GM12891 (cell line): ENCODE data around the gene DSC2. TPM values are rescaled to one million over a fixed set of nuclear protein-coding genes. Genes with fewer than 3 reads are reported as not detected.
"Not testable (repeated sequence)": the region's sequence is repeated elsewhere in the genome, so short reads cannot be mapped to it uniquely, and the experiment has no call there.

Experiments used
- DNase-seq: peaks from one replicate; pipeline ENCODE4 v3.0.0; 2011; ENCODE audit warnings: low spot score; ENCODE audit not compliant: insufficient read length
- FAIRE-seq: peaks from 2 replicates; lab custom pipeline; 2011; peaks lifted over from hg19 to GRCh38; lab: Jason Lieb, UNC
- PAX5 ChIP-seq: IDR thresholded peaks from 2 replicates; pipeline ENCODE4 v1.6.1; 2011; ENCODE audit warnings: low read length, moderate library complexity, mild to moderate bottlenecking; ENCODE audit not compliant: insufficient read depth, severe bottlenecking
- POLR2A ChIP-seq: IDR thresholded peaks from 2 replicates; pipeline ENCODE4 v1.6.1; 2011; ENCODE audit warnings: low read depth, low read length, control low read depth
- POLR2AphosphoS5 ChIP-seq: IDR thresholded peaks from 2 replicates; pipeline ENCODE4 v1.6.1; 2011; ENCODE audit warnings: low read depth, low read length, control low read depth
- POU2F2 ChIP-seq: IDR thresholded peaks from 2 replicates; pipeline ENCODE4 v1.6.1; 2011; ENCODE audit warnings: low read depth, mild to moderate bottlenecking, control low read depth, low read length, moderate library complexity
- SPI1 ChIP-seq: IDR thresholded peaks from 2 replicates; pipeline ENCODE4 v1.6.1; 2011; ENCODE audit warnings: low read depth, low read length, control low read depth
- TAF1 ChIP-seq: IDR thresholded peaks from 2 replicates; pipeline ENCODE4 v1.6.1; 2011; ENCODE audit warnings: low read depth, low read length, control low read depth
- polyA plus RNA-seq: library from polyadenylated mRNA; unstranded; fragments of >200 nt; gene quantifications from one replicate; pipeline ENCODE4 v1.2.1, GENCODE V29; 2012; ENCODE audit warnings: low read depth, missing spikeins, inconsistent platforms; ENCODE audit not compliant: missing spikeins

DSC2 gene
- 2.9 TPM for polyA plus RNA-seq

DNA sequence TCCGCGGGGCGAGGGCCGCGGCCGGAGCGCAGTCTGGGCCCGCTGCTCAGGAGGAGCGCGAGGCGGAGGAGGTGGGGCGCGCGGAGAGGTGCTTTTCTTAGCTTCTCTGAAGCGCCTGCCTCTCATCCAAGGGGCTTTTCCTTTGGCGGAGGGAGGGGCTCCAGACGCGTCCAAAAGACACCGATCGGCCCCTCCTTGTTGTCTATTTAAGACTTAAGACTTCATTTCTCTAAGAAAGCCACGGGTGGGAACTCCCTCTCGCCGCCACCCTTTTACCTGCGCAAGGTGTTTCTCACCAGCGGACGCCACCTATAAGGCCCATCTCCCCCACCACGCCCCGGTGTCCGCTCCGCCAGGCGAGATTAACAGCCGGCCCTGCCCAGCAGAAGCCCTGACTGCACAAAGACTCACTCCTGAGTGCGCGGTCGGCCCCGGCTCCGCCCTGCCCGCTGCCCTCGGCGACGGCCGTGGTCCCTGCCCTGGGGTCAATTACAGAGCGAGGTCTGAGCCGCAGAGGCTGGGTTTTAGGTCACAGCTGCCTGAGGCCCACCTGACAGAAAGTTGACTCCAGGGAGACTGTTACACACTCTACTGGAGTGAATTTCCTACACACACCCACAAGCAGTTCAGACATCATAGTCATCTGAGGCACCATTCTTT lies at the start of gene DSC2:
Gene DSC2, minus strand, starts transcription at position 397 of the 660 bp plus-strand sequence. CDS start 450 bp downstream, outside the sequence.
- DNase-seq = peak; percentile 16
- FAIRE-seq = no peak
- TF ChIP-seq POLR2AphosphoS5 = no peak
- TF ChIP-seq POU2F2 = no peak
- TF ChIP-seq POLR2A = no peak
- no peak for TF ChIP-seq SPI1
- TF ChIP-seq TAF1 = no peak
- TF ChIP-seq PAX5 = no peak

DNA sequence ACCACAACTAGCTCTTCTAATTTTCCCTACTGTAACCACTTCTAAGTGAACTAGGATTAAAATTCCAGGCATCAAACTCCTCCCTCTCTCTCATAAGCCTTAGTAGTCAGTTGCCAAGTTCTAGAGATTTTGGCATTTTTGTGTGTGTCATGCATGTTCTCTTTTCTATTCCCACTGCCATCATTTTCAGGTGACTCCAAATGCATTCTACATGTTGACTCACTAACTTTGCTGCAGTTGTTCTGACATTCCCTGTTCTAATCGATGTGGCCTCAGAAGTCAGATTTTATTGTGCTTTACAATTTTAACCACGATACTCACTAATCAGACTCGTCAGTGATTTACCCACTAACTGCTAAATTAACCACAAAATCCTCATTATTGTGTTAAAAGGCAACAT lies 47.1 kb upstream of the DSC2 start:
- DNase-seq = no peak
- TF ChIP-seq POU2F2 (no peak), POLR2AphosphoS5 (no peak), POLR2A (no peak), TAF1 (no peak), PAX5 (no peak), SPI1 (no peak)
- no peak for FAIRE-seq

DNA sequence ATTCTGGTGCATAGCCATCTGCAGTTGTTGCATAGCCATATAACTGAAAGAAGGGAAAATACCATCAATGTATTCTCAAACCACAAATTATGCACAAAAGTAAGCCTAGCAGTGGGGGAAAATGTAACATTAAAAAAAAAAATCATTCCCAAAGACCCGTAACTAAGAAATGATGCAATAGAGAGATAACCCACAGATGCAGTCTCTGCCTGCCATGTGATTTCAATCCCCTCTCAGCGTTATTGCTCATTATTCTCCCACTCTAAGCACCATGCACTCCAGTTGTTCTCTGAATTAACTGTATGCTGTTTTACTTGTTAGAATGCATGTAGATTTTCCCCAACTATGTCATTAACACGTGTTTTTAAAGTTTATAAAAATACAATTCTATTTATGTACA lies 46.4 kb upstream of the DSC2 start:
- no peak for FAIRE-seq
- no peak for DNase-seq
- TF ChIP-seq SPI1 = no peak
- TF ChIP-seq POU2F2 = no peak
- TF ChIP-seq PAX5 = no peak
- no peak for TF ChIP-seq TAF1
- TF ChIP-seq POLR2AphosphoS5 = no peak
- no peak for TF ChIP-seq POLR2A

DNA sequence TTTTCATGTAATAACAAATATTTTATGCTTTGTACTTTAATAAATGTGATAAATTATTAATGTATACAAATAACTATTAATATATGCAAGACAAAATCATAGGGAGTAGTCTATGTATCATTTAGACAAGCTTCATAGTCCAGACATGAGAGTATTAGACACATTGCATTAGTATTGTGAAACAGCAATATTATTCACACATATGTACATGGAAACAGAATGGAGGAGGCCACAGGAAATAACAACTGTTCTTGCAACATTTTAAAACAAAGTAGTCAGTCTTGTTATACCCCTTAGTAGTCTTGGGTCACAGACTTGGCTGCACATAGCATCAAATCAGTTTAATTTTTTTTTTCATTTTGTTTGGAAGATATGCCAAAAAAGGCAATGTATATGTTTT lies 44.6 kb upstream of the DSC2 start:
- no peak for TF ChIP-seq POLR2A
- TF ChIP-seq PAX5 = no peak
- TF ChIP-seq SPI1 = no peak
- no peak for TF ChIP-seq POU2F2
- no peak for TF ChIP-seq TAF1
- TF ChIP-seq POLR2AphosphoS5 = no peak
- DNase-seq (no peak), FAIRE-seq (no peak)

DNA sequence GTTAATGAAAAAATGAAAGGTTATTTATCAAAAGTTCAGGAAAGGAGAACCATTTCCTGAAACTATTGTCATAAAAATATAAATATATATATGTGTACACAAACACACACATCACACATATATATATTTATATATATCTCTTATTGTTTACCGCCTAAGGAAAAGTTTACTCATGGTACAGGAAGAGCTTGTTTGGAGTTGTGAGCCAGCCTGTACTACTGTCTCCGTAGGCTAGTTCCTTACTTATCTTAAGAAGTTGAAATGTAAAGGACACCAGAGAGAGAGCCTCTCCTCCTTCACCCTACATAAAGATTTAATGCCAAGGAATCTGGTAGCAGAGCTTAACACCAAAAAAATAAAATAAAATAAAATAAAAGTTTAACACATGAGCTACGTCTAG lies 40.8 kb upstream of the DSC2 start:
- DNase-seq (no peak), FAIRE-seq (no peak)
- TF ChIP-seq TAF1 (no peak), POLR2AphosphoS5 (no peak), SPI1 (no peak), PAX5 (no peak), POU2F2 (no peak), POLR2A (no peak)

DNA sequence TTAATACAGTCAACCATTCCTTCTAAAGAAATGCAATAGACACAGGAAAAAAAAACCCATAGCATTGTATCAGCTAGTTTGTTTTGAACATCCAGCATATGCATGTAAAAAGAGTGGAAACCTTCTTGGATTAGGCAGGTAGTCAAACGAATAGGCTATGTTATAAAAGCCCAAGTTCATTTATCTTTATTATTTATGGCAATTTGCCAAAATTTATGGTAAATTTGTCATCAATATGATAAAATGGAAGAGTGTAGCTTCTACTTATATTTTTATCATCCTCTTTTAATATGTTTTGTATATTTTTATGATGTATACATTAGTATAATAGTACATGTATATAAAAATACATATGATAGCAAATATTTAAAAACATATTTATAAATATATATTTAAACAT lies 36.5 kb upstream of the DSC2 start:
- no peak for DNase-seq
- no peak for FAIRE-seq
- no peak for TF ChIP-seq SPI1
- TF ChIP-seq POLR2A = no peak
- no peak for TF ChIP-seq PAX5
- no peak for TF ChIP-seq TAF1
- TF ChIP-seq POU2F2 = no peak
- TF ChIP-seq POLR2AphosphoS5 = no peak

DNA sequence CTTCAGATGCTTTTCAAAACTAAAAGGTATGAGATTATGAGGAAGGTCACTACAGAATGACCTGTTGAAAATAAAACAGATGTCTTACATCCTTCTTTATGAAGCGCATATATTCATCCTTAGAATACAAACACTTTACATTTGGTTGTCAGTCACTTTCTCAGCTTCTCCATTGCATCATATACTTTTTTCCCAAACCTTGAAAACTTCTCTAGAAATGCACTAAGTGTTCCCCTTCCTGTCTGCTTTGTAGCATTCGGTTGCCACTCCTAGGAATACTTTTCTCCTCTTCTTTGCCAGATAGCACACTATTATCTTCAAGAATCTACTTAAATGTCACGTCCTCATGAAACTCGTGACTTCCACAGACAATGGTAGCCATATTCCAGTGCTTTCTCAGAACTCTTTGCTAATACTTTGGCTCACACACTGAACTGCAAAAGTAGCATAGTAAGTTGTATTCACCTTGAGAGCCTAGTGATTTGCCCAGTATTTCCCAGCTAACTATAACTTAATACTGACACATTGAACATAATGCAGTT lies 32.8 kb upstream of the DSC2 start:
- FAIRE-seq (no peak), DNase-seq (no peak)
- no peak for TF ChIP-seq POLR2AphosphoS5
- no peak for TF ChIP-seq POU2F2
- no peak for TF ChIP-seq PAX5
- no peak for TF ChIP-seq POLR2A
- TF ChIP-seq TAF1 = no peak
- no peak for TF ChIP-seq SPI1

DNA sequence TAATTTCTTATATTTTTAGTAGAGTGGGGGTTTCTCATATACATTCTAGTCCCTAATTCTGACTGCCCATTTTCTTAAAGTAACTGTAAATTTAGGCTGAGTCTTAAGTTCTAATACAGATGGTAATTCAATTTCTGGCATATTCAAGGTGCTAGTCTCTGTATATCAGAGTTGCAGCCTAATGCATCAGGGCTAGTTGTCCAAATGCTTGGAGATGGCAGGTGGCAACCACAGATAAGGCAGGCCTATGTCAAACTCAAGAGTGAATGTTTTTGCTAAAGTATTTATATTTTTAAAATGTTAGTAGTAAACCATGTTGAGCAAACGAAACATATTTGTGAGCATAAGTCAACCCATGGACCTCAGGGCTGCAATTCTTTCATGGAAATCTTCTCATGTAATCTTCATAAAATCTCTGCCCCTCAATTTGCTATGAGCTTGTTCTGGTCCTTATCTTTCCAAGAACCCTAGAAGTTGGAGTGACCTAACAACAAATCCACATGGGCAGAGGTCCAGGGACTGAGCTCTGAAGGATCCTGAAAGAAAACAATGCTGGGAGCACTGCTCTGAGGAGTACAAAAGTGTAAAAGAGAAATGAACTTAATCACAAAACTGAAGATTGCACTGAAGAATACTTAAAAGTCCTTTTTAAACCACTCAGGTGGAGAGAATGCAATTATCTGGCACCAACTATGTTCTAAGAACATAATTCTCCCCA lies 27.3 kb upstream of the DSC2 start:
- FAIRE-seq (no peak), DNase-seq (no peak)
- TF ChIP-seq POU2F2 (no peak), POLR2A (no peak), POLR2AphosphoS5 (no peak), TAF1 (no peak), SPI1 (no peak), PAX5 (no peak)

DNA sequence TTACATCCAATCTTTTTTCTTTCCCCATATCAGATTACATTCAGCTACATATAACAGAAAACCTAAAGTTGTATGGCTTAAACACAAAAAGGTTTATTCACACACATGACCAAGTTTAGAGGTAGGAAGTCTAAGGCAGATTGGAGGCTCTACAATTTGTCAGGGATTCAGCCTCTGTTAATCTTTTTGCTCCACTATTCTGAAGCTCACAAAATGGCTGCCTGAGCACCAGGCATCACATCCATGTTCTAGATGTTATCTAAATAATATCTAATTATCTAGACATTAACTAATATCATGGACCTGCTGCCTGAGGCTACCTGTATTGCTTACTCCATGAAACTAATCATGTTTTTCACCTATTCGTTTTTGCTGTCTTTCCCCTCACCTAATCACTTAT lies 23.7 kb upstream of the DSC2 start:
- FAIRE-seq (no peak), DNase-seq (no peak)
- TF ChIP-seq TAF1 = no peak
- TF ChIP-seq POLR2AphosphoS5 = no peak
- no peak for TF ChIP-seq PAX5
- TF ChIP-seq POU2F2 = no peak
- TF ChIP-seq POLR2A = no peak
- TF ChIP-seq SPI1 = no peak

DNA sequence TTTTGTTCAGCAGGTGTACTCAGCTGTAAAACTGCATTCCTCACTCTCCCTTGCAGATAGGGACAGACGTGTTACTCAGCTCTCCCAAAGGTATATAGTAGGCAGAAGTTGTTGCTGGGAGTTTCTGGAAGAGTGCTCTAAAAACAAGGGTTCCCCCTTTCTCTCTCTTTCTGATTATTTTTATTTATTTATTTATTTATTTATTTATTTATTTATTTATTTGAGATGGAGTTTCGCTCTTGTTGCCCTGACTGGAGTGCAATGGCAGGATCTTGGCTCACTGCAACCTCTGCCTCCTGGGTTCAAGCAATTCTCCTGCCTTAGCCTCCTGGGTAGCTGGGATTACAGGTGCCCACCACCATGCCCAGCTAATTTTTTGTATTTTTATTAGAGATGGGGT lies 20.9 kb upstream of the DSC2 start:
- not testable (repeated sequence) for DNase-seq, FAIRE-seq

DNA sequence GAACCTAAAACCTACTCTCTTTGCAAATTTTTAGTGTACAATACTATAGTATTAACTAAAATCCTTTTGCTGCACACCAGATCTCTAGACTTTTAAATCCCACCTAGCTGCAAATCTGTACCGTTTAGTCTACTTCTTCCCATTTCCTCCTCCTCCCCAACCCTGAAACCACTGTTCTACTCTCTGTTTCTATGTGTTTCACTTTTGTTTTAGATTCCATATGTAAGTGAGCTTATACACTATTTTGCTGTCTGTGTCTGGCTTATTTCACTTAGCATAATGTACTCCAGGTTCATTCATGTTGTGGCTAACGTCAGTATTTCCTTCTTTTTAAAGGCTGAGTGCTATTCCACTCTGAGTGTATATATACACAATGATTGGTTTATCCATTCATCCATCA lies 18.4 kb upstream of the DSC2 start:
- FAIRE-seq (no peak), DNase-seq (no peak)
- TF ChIP-seq TAF1 (no peak), SPI1 (no peak), POLR2AphosphoS5 (no peak), POLR2A (no peak), PAX5 (no peak), POU2F2 (no peak)
